HAP-1 (cell line): Measurements from ENCODE around the gene RPRD1B.

Source experiments
- DNase-seq, 2 experiments: peaks; one replicate each; pipeline ENCODE4 v3.0.0-alpha.2; 2016 to 2020; ENCODE audit warnings: low spot score in 2 of 2
- H3K27me3 ChIP-seq: fragments of 250-450 bp; sonication (Bioruptor Pico); 2 replicates; pipeline ENCODE4 v1.5.1; 2020; ENCODE audit warnings: low read depth, mild to moderate bottlenecking, moderate library complexity
- H3K36me3 ChIP-seq: fragments of 250-450 bp; sonication (Bioruptor Pico); replicated peaks from 2 replicates; pipeline ENCODE4 v1.5.1; 2020; ENCODE audit warnings: mild to moderate bottlenecking
- H3K4me1 ChIP-seq: fragments of 250-450 bp; sonication (Bioruptor Pico); 2 replicates; pipeline ENCODE4 v1.5.1; 2020; ENCODE audit warnings: mild to moderate bottlenecking
- H3K4me3 ChIP-seq: fragments of 250-450 bp; sonication (Bioruptor Pico); 2 replicates; pipeline ENCODE4 v1.5.1; 2020; ENCODE audit warnings: mild to moderate bottlenecking, moderate library complexity
- H3K9me3 ChIP-seq: fragments of 250-450 bp; sonication (Bioruptor Pico); 2 replicates; pipeline ENCODE4 v1.5.1; 2020; ENCODE audit warnings: mild to moderate bottlenecking, moderate library complexity
- in situ Hi-C: fragments of 300-500 bp; cut with MboI; formaldehyde crosslinking; loops from 3 replicates; pipeline ENCODE4 v1.14.3; 2020; ENCODE audit warnings: low sequenced_read_pairs, inconsistent platforms, mixed read lengths

The RPRD1B gene

GRCh38 chr20:38033330-38034107, at the start of gene RPRD1B, which contains the start of gene TTI1:
Gene RPRD1B (plus strand): TSS chr20:38033746. CDS start chr20:38033948, 202 bp downstream.
Gene TTI1 (minus strand): TSS chr20:38033456. CDS start chr20:38013816, 19,640 bp downstream.
- Histone ChIP-seq H3K4me1 (peaks cover 22% of the 10 kb centered on the region), H3K4me3 (peak within 1 kb of the TSS; percentile 68), H3K9me3 (no peaks in the 10 kb centered on the region; the same call in 1 of the 2 replicates), H3K36me3 (peaks cover 29% of the 10 kb centered on the region), H3K27me3 (no peaks in the 10 kb centered on the region)
- DNase-seq = peak; percentile 91
- in situ Hi-C loops = no loop called here

GRCh38 chr20:37984018-37984785, 49.3 kb upstream of the RPRD1B start:
- Histone ChIP-seq H3K4me3 (no peak overlapping the region), H3K9me3 (no peaks in the 10 kb centered on the region), H3K36me3 (peaks cover 19% of the 10 kb centered on the region), H3K27me3 (no peaks in the 10 kb centered on the region), H3K4me1 (peaks cover 15% of the 10 kb centered on the region)
- in situ Hi-C loops = no loop called here
- no peak for DNase-seq

- Histone ChIP-seq H3K36me3 (peaks cover 32% of the 10 kb centered on the region), H3K4me1 (peaks cover 15% of the 10 kb centered on the region), H3K9me3 (no peaks in the 10 kb centered on the region), H3K27me3 (no peaks in the 10 kb centered on the region), H3K4me3 (no peak overlapping the region)
- DNase-seq = no peak
- in situ Hi-C loops = no loop called here
Measured at GRCh38 chr20:37986044-37986858, 47.3 kb upstream of the RPRD1B start.

GRCh38 chr20:37986873-37987601, 46.5 kb upstream of the RPRD1B start:
- in situ Hi-C loops = no loop called here
- Histone ChIP-seq H3K4me1 (peaks cover 15% of the 10 kb centered on the region), H3K9me3 (no peaks in the 10 kb centered on the region), H3K27me3 (no peaks in the 10 kb centered on the region), H3K36me3 (peaks cover 37% of the 10 kb centered on the region), H3K4me3 (no peak overlapping the region)
- peak; percentile 72 to 76 for DNase-seq

- H3K9me3 ChIP-seq = no peaks in the 10 kb centered on the region
- H3K4me1 ChIP-seq = peaks cover 18% of the 10 kb centered on the region
- H3K27me3 ChIP-seq = no peaks in the 10 kb centered on the region
- in situ Hi-C loops = no loop called here
- DNase-seq = no peak
- no peak overlapping the region for H3K4me3 ChIP-seq
- peaks cover 41% of the 10 kb centered on the region for H3K36me3 ChIP-seq
Measured at GRCh38 chr20:37987602-37988290, 45.8 kb upstream of the RPRD1B start.

- H3K4me3 ChIP-seq = no peak overlapping the region
- DNase-seq = no peak
- H3K36me3 ChIP-seq = peaks cover 41% of the 10 kb centered on the region
- H3K4me1 ChIP-seq = peaks cover 22% of the 10 kb centered on the region
- in situ Hi-C loops = no loop called here
- no peaks in the 10 kb centered on the region for H3K27me3 ChIP-seq
- no peaks in the 10 kb centered on the region for H3K9me3 ChIP-seq
Measured at GRCh38 chr20:37988306-37988954, 45.1 kb upstream of the RPRD1B start.

GRCh38 chr20:37989601-37990295, 43.8 kb upstream of the RPRD1B start:
- Histone ChIP-seq H3K4me1 (peaks cover 22% of the 10 kb centered on the region), H3K4me3 (no peak overlapping the region), H3K36me3 (peaks cover 50% of the 10 kb centered on the region), H3K9me3 (no peaks in the 10 kb centered on the region), H3K27me3 (no peaks in the 10 kb centered on the region)
- in situ Hi-C loops = loop anchor here (5.0 kb wide), 1 partner anchor 422 kb away; no protein-coding TSS in a partner anchor
- no peak for DNase-seq

- H3K27me3 ChIP-seq = no peaks in the 10 kb centered on the region
- in situ Hi-C loops = loop anchor here (5.0 kb wide), 1 partner anchor 423 kb away; no protein-coding TSS in a partner anchor
- no peak overlapping the region for H3K4me3 ChIP-seq
- H3K4me1 ChIP-seq = peaks cover 22% of the 10 kb centered on the region
- H3K9me3 ChIP-seq = no peaks in the 10 kb centered on the region
- H3K36me3 ChIP-seq = peaks cover 56% of the 10 kb centered on the region
- DNase-seq = no peak
Measured at GRCh38 chr20:37990571-37991151, 42.9 kb upstream of the RPRD1B start.

GRCh38 chr20:37991157-37991866, 42.2 kb upstream of the RPRD1B start:
- no peak for DNase-seq
- Histone ChIP-seq H3K27me3 (no peaks in the 10 kb centered on the region), H3K4me3 (no peak overlapping the region), H3K9me3 (no peaks in the 10 kb centered on the region), H3K4me1 (peaks cover 21% of the 10 kb centered on the region), H3K36me3 (peaks cover 56% of the 10 kb centered on the region)
- in situ Hi-C loops = loop anchor here (5.0 kb wide), 1 partner anchor 424 kb away; no protein-coding TSS in a partner anchor

- no peak overlapping the region for H3K4me3 ChIP-seq
- no peaks in the 10 kb centered on the region for H3K27me3 ChIP-seq
- in situ Hi-C loops = loop anchor here (5.0 kb wide), 1 partner anchor 425 kb away; no protein-coding TSS in a partner anchor
- no peaks in the 10 kb centered on the region for H3K9me3 ChIP-seq
- H3K36me3 ChIP-seq = peaks cover 57% of the 10 kb centered on the region
- peaks cover 15% of the 10 kb centered on the region for H3K4me1 ChIP-seq
- no peak for DNase-seq
Measured at GRCh38 chr20:37991908-37992307, 41.6 kb upstream of the RPRD1B start.
